Natural killer cell (primary cell): ENCODE measurements around the gene DDX23. TPM values are rescaled to one million over a fixed set of nuclear protein-coding genes. Genes with fewer than 3 reads are reported as not detected.

Source experiments
- ATAC-seq, 3 donors: fragments of 150-1000 bp in 2 of 3; fragments of 200-7000 bp in 1 of 3; cut with Tn5 transposase; 1 replicate in 1 of 3; 2 replicates in 2 of 3; pipeline ENCODE4 v1.10.0; 2021; ENCODE audit warnings: mild to moderate bottlenecking in 2 of 3, moderate library complexity in 2 of 3
- DNase-seq, 2 donors: peaks; one replicate each; pipeline versions ENCODE4 v3.0.0 to v3.0.0-alpha.2; 2013 to 2021; ENCODE audit warnings: mixed read lengths in 1 of 2
- H3K27ac ChIP-seq: one replicate; pipeline ENCODE4 v1.5.1; 2013; ENCODE audit warnings: mild to moderate bottlenecking, low read length
- H3K27me3 ChIP-seq: one replicate; pipeline ENCODE4 v1.6.1; 2013; ENCODE audit warnings: low read length; ENCODE audit not compliant: control insufficient read depth, insufficient read depth
- H3K36me3 ChIP-seq: one replicate; pipeline ENCODE4 v1.6.1; 2013; ENCODE audit warnings: low read length; ENCODE audit not compliant: control insufficient read depth, insufficient read depth
- H3K4me1 ChIP-seq: one replicate; pipeline ENCODE4 v1.6.1; 2013; ENCODE audit warnings: low read length; ENCODE audit not compliant: control insufficient read depth, insufficient read depth
- H3K4me3 ChIP-seq: one replicate; pipeline ENCODE4 v1.5.1; 2013; ENCODE audit warnings: low read length
- H3K9me3 ChIP-seq: one replicate; pipeline ENCODE4 v1.6.1; 2013; ENCODE audit warnings: low read length; ENCODE audit not compliant: control insufficient read depth, insufficient read depth
- H3K27ac Mint-ChIP-seq, 2 donors: one replicate each; pipeline ENCODE4 v1.8.0; 2022; ENCODE audit warnings: mild to moderate bottlenecking in 2 of 2, mixed read lengths in 2 of 2, moderate library complexity in 1 of 2
- H3K27me3 Mint-ChIP-seq, 2 donors: one replicate each; pipeline ENCODE4 v1.8.0; 2022; ENCODE audit warnings: low read depth in 2 of 2, mixed read lengths in 2 of 2
- H3K36me3 Mint-ChIP-seq: one replicate; pipeline ENCODE4 v1.8.0; 2022; ENCODE audit warnings: mixed read lengths
- H3K4me1 Mint-ChIP-seq, 2 donors: one replicate each; pipeline ENCODE4 v1.8.0; 2022; ENCODE audit warnings: mixed read lengths in 2 of 2
- H3K4me3 Mint-ChIP-seq: one replicate; pipeline ENCODE4 v1.8.0; 2022; ENCODE audit warnings: mild to moderate bottlenecking, moderate library complexity, mixed read lengths
- H3K9me3 Mint-ChIP-seq, 2 donors: one replicate each; pipeline ENCODE4 v1.8.0; 2022; ENCODE audit warnings: mixed read lengths in 2 of 2
- CTCF ChIP-seq: fragments of 200-600 bp; IDR thresholded peaks from one replicate; pipeline ENCODE4 v1.8.0; 2022; ENCODE audit warnings: antibody characterized with exemption
- WGBS: methylation state at CpG from one replicate; pipeline ENCODE4 v1.1.7; 2013; ENCODE audit warnings: missing lambda C conversion rate; ENCODE audit not compliant: insufficient coverage; 5-methylcytosine and 5-hydroxymethylcytosine counted together
- intact Hi-C: fragments of 100-400 bp; cut with micrococcal nuclease; formaldehyde crosslinking; loops from one replicate; pipeline ENCODE4 v1.14.2; 2022
- total RNA-seq, 4 donors: library from RNA; stranded (reverse); fragments of 120-200 nt in 1 of 4; gene quantifications; one replicate each; pipeline versions ENCODE4 v1.2.3 to v1.2.4, GENCODE V29; 2013 to 2022

DDX23 gene
- total RNA-seq, 3 donors from 2014 or later (not counting 1 experiment from before 2014, with no cell fraction given), result 96.0 to 123 (median 104) TPM

GRCh38 chr12:48793696-48794095 lies 58.3 kb downstream of the DDX23 start:
- no peak overlapping the region for H3K4me3 Mint-ChIP-seq
- Histone ChIP-seq H3K27ac (no peak overlapping the region), H3K4me3 (no peak overlapping the region), H3K4me1 (peaks cover 15% of the 10 kb centered on the region), H3K9me3 (no peaks in the 10 kb centered on the region), H3K27me3 (peaks cover 11% of the 10 kb centered on the region), H3K36me3 (no peaks in the 10 kb centered on the region)
- H3K27ac Mint-ChIP-seq, result no peak overlapping the region
- no peak for DNase-seq
- 100% methylated on average over 1 of the region's 3 CpGs for WGBS
- no peaks in the 10 kb centered on the region for H3K36me3 Mint-ChIP-seq
- peaks cover 10 to 24% of the 10 kb centered on the region in 2 donors for H3K27me3 Mint-ChIP-seq
- no peaks in the 10 kb centered on the region for H3K9me3 Mint-ChIP-seq
- intact Hi-C loops, result no loop called here
- TF ChIP-seq CTCF, result no peak
- peaks cover 8 to 31% of the 10 kb centered on the region in 2 donors for H3K4me1 Mint-ChIP-seq
- no peak for ATAC-seq

- H3K9me3 ChIP-seq, result no peaks in the 10 kb centered on the region
- peak overlapping the region in 1 of 2 donors; percentile 63 for H3K27ac Mint-ChIP-seq
- H3K9me3 Mint-ChIP-seq, result no peaks in the 10 kb centered on the region
- H3K27me3 ChIP-seq, result peaks cover 21% of the 10 kb centered on the region
- H3K4me1 ChIP-seq, result peaks cover 16% of the 10 kb centered on the region
- DNase-seq, result no peak
- peak overlapping the region; percentile 69 for H3K4me3 Mint-ChIP-seq
- no peak overlapping the region for H3K27ac ChIP-seq
- WGBS, result 34% methylated on average over 4 of the region's 4 CpGs
- H3K4me3 ChIP-seq, result no peak overlapping the region
- peaks cover 0 to 28% of the 10 kb centered on the region in 2 donors for H3K4me1 Mint-ChIP-seq
- ATAC-seq, result no peak
- H3K36me3 ChIP-seq, result no peaks in the 10 kb centered on the region
- peaks cover 26 to 45% of the 10 kb centered on the region in 2 donors for H3K27me3 Mint-ChIP-seq
- no peaks in the 10 kb centered on the region for H3K36me3 Mint-ChIP-seq
- intact Hi-C loops, result no loop called here
- no peak for TF ChIP-seq CTCF
Observed at GRCh38 chr12:48789858-48790326, 62.1 kb downstream of the DDX23 start.

- no peak for TF ChIP-seq CTCF
- Histone ChIP-seq H3K27me3 (peaks cover 21% of the 10 kb centered on the region), H3K36me3 (no peaks in the 10 kb centered on the region), H3K4me3 (peak within 1 kb of the TSS; percentile 24), H3K27ac (no peak within 1 kb of the TSS), H3K4me1 (peaks cover 16% of the 10 kb centered on the region), H3K9me3 (no peaks in the 10 kb centered on the region)
- H3K27ac Mint-ChIP-seq, result peak within 1 kb of the TSS in 1 of 2 donors; percentile 63
- DNase-seq, result peak in 1 of 2 donors; percentile 19
- H3K4me1 Mint-ChIP-seq, result peaks cover 0 to 25% of the 10 kb centered on the region in 2 donors
- 1% methylated on average over 86 of the region's 86 CpGs for WGBS
- intact Hi-C loops, result no loop called here
- peak within 1 kb of the TSS; percentile 78 for H3K4me3 Mint-ChIP-seq
- H3K36me3 Mint-ChIP-seq, result no peaks in the 10 kb centered on the region
- ATAC-seq, result peak in 2 of 3 donors; percentile 42 to 48
- no peaks in the 10 kb centered on the region for H3K9me3 Mint-ChIP-seq
- peaks cover 26 to 43% of the 10 kb centered on the region in 2 donors for H3K27me3 Mint-ChIP-seq
Observed at GRCh38 chr12:48788854-48789775, 62.8 kb downstream of the DDX23 start, which contains the start of gene ADCY6. Gene ADCY6 (minus strand): TSS chr12:48789089. CDS start chr12:48783434, 5,655 bp downstream.
